HPDE6-E6E7 (cell line): Measurements from ENCODE around the gene DMD.

Source experiments
- DNase-seq: peaks from one replicate; pipeline ENCODE4 v3.0.0; 2011; ENCODE audit warnings: missing footprints; ENCODE audit errors: extremely low spot score

DMD gene

GRCh38 chrX:31126205-31126604 lies 2085.1 kb downstream of the DMD start:
- no peak for DNase-seq

- DNase-seq: no peak
Measured at GRCh38 chrX:31124536-31124935, 2086.8 kb downstream of the DMD start.

GRCh38 chrX:31123335-31123734 lies 2088.0 kb downstream of the DMD start:
- DNase-seq: no peak

GRCh38 chrX:31117266-31117665 lies 2094.1 kb downstream of the DMD start:
- no peak for DNase-seq

GRCh38 chrX:31115398-31115797 lies 2096.0 kb downstream of the DMD start:
- no peak for DNase-seq

GRCh38 chrX:31114858-31115257 lies 2096.5 kb downstream of the DMD start:
- no peak for DNase-seq

GRCh38 chrX:31112226-31112999 lies 2098.9 kb downstream of the DMD start:
- DNase-seq: no peak

- DNase-seq: no peak
Measured at GRCh38 chrX:31110657-31111056, 2100.7 kb downstream of the DMD start.

GRCh38 chrX:31099536-31100090 lies 2111.7 kb downstream of the DMD start:
- no peak for DNase-seq

GRCh38 chrX:31098079-31098478 lies 2113.3 kb downstream of the DMD start:
- DNase-seq: no peak

- DNase-seq: no peak
Measured at GRCh38 chrX:31093639-31093975, 2117.7 kb downstream of the DMD start.

- no peak for DNase-seq
Measured at GRCh38 chrX:31092970-31093638, 2118.2 kb downstream of the DMD start.

- DNase-seq: no peak
Measured at GRCh38 chrX:31092476-31092875, 2118.9 kb downstream of the DMD start.

GRCh38 chrX:31091819-31092218 lies 2119.5 kb downstream of the DMD start:
- no peak for DNase-seq

GRCh38 chrX:31074522-31074921 lies 2136.8 kb downstream of the DMD start:
- DNase-seq: no peak

GRCh38 chrX:31071725-31072124 lies 2139.6 kb downstream of the DMD start, which contains the start of gene FTHL17:
FTHL17 (minus strand) TSS chrX:31072041; CDS start chrX:31071953, 88 bp downstream.
- DNase-seq: no peak

- no peak for DNase-seq
Measured at GRCh38 chrX:31071262-31071661, 2140.1 kb downstream of the DMD start.

- no peak for DNase-seq
Measured at GRCh38 chrX:31070057-31070468, 2141.3 kb downstream of the DMD start.
